Measurements from ENCODE around the gene OR14C36.

DNA sequence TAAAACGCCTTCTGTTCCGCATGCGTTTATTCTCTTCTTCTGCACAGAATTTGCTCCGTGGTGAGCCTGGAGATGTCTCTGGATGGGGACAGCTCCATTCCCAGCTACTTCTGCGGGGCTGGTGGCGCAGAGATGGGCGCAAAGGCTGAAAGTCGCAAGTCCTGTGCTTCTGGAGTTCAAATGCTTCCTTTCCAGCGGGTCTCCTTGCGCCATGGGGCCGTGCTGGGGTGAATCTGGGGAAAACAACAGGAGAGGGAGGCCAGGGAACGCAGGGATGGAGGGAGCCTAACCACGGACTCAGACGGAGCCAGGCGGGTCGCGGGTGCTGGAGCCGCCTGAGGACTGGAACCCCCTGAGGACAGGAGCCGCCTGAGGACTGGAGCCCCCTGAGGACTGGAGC lies 42.5 kb upstream of the OR14C36 start:
- TF ChIP-seq, protein P1, sequence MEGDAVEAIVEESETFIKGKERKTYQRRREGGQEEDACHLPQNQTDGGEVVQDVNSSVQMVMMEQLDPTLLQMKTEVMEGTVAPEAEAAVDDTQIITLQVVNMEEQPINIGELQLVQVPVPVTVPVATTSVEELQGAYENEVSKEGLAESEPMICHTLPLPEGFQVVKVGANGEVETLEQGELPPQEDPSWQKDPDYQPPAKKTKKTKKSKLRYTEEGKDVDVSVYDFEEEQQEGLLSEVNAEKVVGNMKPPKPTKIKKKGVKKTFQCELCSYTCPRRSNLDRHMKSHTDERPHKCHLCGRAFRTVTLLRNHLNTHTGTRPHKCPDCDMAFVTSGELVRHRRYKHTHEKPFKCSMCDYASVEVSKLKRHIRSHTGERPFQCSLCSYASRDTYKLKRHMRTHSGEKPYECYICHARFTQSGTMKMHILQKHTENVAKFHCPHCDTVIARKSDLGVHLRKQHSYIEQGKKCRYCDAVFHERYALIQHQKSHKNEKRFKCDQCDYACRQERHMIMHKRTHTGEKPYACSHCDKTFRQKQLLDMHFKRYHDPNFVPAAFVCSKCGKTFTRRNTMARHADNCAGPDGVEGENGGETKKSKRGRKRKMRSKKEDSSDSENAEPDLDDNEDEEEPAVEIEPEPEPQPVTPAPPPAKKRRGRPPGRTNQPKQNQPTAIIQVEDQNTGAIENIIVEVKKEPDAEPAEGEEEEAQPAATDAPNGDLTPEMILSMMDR (optimal IDR thresholded peaks at IDR 0.05 in 1 of 3, IDR thresholded peaks at IDR 0.05 in 1 of 3, conservative IDR thresholded peaks at IDR 0.05 in 1 of 3; ENCODE audit: extremely low read depth in 1 of 3, insufficient read depth in 2 of 3, low read length in 3 of 3) = no peak
- TF ChIP-seq EZH2 (IDR thresholded peaks at IDR 0.05; ENCODE audit: low read length) = no peak
